SU-DHL-6 (cell line): ENCODE data around the gene LDB2.

Experiments
- H2AFZ ChIP-seq: fragments of 200-600 bp; sonication (generic); 2 replicates; pipeline ENCODE4 v1.6.1; 2014; ENCODE audit warnings: low read depth, mild to moderate bottlenecking, moderate library complexity, mixed read lengths, antibody characterized with exemption, low read length; ENCODE audit not compliant: severe bottlenecking
- H3F3A ChIP-seq: fragments of 200-600 bp; shearing (Covaris generic); 2 replicates; pipeline ENCODE4 v1.6.0; 2016; ENCODE audit warnings: antibody characterized with exemption, mild to moderate bottlenecking; ENCODE audit not compliant: insufficient read depth
- H3K27ac ChIP-seq: fragments of 200-600 bp; sonication (generic); 2 replicates; pipeline ENCODE4 v1.5.1; 2016; ENCODE audit warnings: low read depth, mild to moderate bottlenecking, low read length, moderate library complexity, mixed read lengths
- H3K27me3 ChIP-seq: fragments of 200-600 bp; sonication (generic), shearing (Covaris generic); 2 replicates; pipeline ENCODE4 v1.6.0; 2014; ENCODE audit warnings: mild to moderate bottlenecking, low read length
- H3K36me3 ChIP-seq: fragments of 200-600 bp; sonication (generic); 2 replicates; pipeline ENCODE4 v1.6.1; 2014; ENCODE audit warnings: mild to moderate bottlenecking, low read length, mixed read lengths
- H3K4me2 ChIP-seq: fragments of 300-600, 200-600 bp; shearing (Covaris generic), sonication (generic); 2 replicates; pipeline ENCODE4 v1.6.0; 2014; ENCODE audit warnings: low read length, low read depth, mild to moderate bottlenecking; ENCODE audit not compliant: poor library complexity, severe bottlenecking
- H3K4me3 ChIP-seq: fragments of 200-600 bp; sonication (generic); 2 replicates; pipeline ENCODE4 v1.5.1; 2014; ENCODE audit warnings: antibody characterized with exemption, low read length, mild to moderate bottlenecking, mixed read lengths; ENCODE audit not compliant: insufficient read depth, poor library complexity, severe bottlenecking
- H3K79me2 ChIP-seq: fragments of 200-600 bp; sonication (generic); 2 replicates; pipeline ENCODE4 v1.6.1; 2014; ENCODE audit warnings: mild to moderate bottlenecking, low read length, moderate library complexity; ENCODE audit not compliant: insufficient read depth
- H3K9ac ChIP-seq: fragments of 200-600 bp; sonication (generic); 2 replicates; pipeline ENCODE4 v1.7.0; 2014; ENCODE audit warnings: mild to moderate bottlenecking, low read length
- H3K9me2 ChIP-seq: fragments of 200-600 bp; sonication (generic); replicated peaks from 2 replicates; pipeline ENCODE4 v1.6.1; 2014; ENCODE audit warnings: low read length; ENCODE audit not compliant: insufficient read depth
- H3K9me3 ChIP-seq: fragments of 200-600 bp; sonication (generic); 2 replicates; pipeline ENCODE4 v1.6.1; 2014; ENCODE audit warnings: low read length, mixed read lengths; ENCODE audit not compliant: insufficient read depth
- H4K20me1 ChIP-seq: fragments of 200-600 bp; sonication (generic); 2 replicates; pipeline ENCODE4 v1.6.1; 2014; ENCODE audit warnings: low read depth, mild to moderate bottlenecking, antibody characterized with exemption, low read length, moderate library complexity, mixed read lengths
- EZH2phosphoT487 ChIP-seq: fragments of 200-600 bp; sonication (generic), shearing (Covaris generic); conservative IDR thresholded peaks from 2 replicates; pipeline ENCODE4 v1.6.1; 2018; ENCODE audit warnings: mild to moderate bottlenecking, antibody characterized with exemption, low read length, moderate library complexity, mixed read lengths
- TF ChIP-seq, protein P1 (sequence below): fragments of 200-600 bp; sonication (generic); IDR thresholded peaks from one replicate; pipeline ENCODE4 v1.5.1; 2017; ENCODE audit warnings: antibody characterized with exemption, mild to moderate bottlenecking, low read length, moderate library complexity; ENCODE audit not compliant: insufficient read depth, poor library complexity, severe bottlenecking

The LDB2 gene

DNA sequence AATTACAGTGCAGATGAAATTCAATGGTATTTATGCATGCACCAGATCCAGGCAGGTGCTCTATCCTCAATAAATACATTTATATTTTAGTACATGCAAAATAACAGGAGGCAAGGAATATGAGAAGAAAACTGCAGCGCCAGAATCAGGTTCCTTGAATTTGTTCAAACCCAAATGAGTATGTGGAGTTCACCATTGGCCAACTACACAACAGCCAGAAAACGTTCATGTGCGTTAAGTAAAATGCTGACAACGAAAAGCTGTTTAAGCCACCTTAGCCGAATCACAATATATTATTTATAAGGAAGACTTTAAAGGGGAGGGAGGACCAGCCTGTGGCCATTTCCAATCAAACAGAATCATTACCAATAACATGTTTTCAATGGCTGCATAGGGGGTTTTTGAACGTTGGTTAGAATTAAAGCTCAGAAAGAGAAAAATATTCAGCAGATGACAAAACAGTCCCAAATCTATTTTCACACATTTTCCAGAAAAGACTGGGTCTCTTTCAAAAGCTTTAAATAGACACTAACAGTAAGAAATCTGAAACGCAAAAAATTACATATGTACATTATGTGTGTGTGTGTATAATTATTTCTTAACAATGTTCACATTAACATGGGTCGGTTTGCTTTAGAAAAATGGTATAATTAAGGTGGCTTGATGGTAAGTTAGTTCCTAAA lies 171.9 kb downstream of the LDB2 start:
- no peak overlapping the region for H3K27ac ChIP-seq
- no peaks in the 10 kb centered on the region for H3K27me3 ChIP-seq
- TF ChIP-seq, protein P1, sequence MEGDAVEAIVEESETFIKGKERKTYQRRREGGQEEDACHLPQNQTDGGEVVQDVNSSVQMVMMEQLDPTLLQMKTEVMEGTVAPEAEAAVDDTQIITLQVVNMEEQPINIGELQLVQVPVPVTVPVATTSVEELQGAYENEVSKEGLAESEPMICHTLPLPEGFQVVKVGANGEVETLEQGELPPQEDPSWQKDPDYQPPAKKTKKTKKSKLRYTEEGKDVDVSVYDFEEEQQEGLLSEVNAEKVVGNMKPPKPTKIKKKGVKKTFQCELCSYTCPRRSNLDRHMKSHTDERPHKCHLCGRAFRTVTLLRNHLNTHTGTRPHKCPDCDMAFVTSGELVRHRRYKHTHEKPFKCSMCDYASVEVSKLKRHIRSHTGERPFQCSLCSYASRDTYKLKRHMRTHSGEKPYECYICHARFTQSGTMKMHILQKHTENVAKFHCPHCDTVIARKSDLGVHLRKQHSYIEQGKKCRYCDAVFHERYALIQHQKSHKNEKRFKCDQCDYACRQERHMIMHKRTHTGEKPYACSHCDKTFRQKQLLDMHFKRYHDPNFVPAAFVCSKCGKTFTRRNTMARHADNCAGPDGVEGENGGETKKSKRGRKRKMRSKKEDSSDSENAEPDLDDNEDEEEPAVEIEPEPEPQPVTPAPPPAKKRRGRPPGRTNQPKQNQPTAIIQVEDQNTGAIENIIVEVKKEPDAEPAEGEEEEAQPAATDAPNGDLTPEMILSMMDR = no peak
- no peaks in the 10 kb centered on the region for H3K36me3 ChIP-seq
- H3K79me2 ChIP-seq = no peaks in the 10 kb centered on the region
- H3K9ac ChIP-seq = no peak overlapping the region
- H4K20me1 ChIP-seq = no peaks in the 10 kb centered on the region
- no peaks in the 10 kb centered on the region for H3F3A ChIP-seq
- no peak overlapping the region for H3K4me3 ChIP-seq
- no peaks in the 10 kb centered on the region for H3K9me2 ChIP-seq
- H3K9me3 ChIP-seq = no peaks in the 10 kb centered on the region
- H3K4me2 ChIP-seq = no peak overlapping the region
- no peak overlapping the region for H2AFZ ChIP-seq

DNA sequence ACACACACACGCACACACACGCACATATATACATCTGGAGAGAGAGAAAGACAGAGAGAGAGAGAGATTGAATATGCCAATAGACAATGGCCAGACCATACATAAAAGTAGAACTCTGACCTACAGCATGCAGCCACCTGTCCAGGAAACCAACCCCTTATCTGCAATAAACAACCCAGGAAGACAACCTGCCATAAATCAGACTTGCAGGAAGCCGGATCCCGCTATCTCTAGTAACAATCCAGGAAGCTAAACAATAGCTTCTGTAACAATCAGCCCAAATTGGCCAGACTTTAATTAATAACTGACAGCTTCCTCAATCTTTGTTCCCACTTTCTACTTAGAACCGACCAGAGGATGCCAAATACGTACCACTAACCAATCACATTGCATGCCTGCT lies 173.2 kb downstream of the LDB2 start:
- no peaks in the 10 kb centered on the region for H3K36me3 ChIP-seq
- TF ChIP-seq, protein P1 = no peak
- no peak for TF ChIP-seq EZH2phosphoT487
- H3K9me2 ChIP-seq = no peaks in the 10 kb centered on the region

DNA sequence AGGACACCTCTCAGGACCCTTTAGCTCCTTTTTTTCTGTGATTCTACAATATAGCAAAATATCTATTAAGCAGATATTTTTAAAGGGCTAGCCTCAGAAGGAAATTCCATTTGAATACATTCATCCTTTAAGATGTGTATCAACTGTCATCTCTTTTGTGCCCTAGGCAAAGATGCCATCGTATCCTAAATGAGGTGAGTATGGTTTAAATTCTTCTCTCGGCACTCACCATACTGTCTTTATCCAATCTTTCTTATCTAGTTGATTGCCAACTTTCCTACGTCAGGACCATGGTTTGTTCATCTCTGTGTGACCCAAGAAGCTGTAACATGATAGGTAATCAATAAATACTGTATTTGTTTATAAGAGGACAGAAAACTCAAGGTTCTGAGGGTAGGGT lies 176.0 kb downstream of the LDB2 start:
- H3K4me2 ChIP-seq = no peak overlapping the region

More for the DNA sequence above, 173.2 kb downstream of the LDB2 start:
- H3K27me3 ChIP-seq = no peaks in the 10 kb centered on the region
- no peaks in the 10 kb centered on the region for H3K79me2 ChIP-seq
- no peaks in the 10 kb centered on the region for H3K9me3 ChIP-seq
- H4K20me1 ChIP-seq = no peaks in the 10 kb centered on the region
- H3K4me3 ChIP-seq = no peak overlapping the region
- H2AFZ ChIP-seq = no peak overlapping the region
- no peak overlapping the region for H3K27ac ChIP-seq
- H3K4me2 ChIP-seq = no peak overlapping the region
- no peak overlapping the region for H3K9ac ChIP-seq
- no peaks in the 10 kb centered on the region for H3F3A ChIP-seq

More for the DNA sequence above, 176.0 kb downstream of the LDB2 start:
- no peaks in the 10 kb centered on the region for H3K9me3 ChIP-seq
- H3K27me3 ChIP-seq = no peaks in the 10 kb centered on the region
- TF ChIP-seq, protein P1 = no peak
- TF ChIP-seq EZH2phosphoT487 = no peak
- no peak overlapping the region for H3K9ac ChIP-seq
- H3K4me3 ChIP-seq = no peak overlapping the region
- no peaks in the 10 kb centered on the region for H3F3A ChIP-seq
- no peaks in the 10 kb centered on the region for H3K79me2 ChIP-seq
- H3K9me2 ChIP-seq = no peaks in the 10 kb centered on the region
- no peak overlapping the region for H3K27ac ChIP-seq
- H4K20me1 ChIP-seq = no peaks in the 10 kb centered on the region
- no peak overlapping the region for H2AFZ ChIP-seq
- H3K36me3 ChIP-seq = no peaks in the 10 kb centered on the region
